Tibial nerve (tissue), 4 donors: ENCODE results near the gene TRIM43. TPM values are rescaled to one million over a fixed set of nuclear protein-coding genes. Genes with fewer than 3 reads are reported as not detected.
"Not testable (repeated sequence)": the region's sequence is repeated elsewhere in the genome, so short reads cannot be mapped to it uniquely, and the experiment has no call there.

Source experiments
- DNase-seq, 2 donors: peaks; one replicate each; pipeline ENCODE4 v3.0.0-alpha.2; 2019; ENCODE audit warnings: low spot score in 2 of 2
- H3K27ac ChIP-seq, 4 donors: fragments of 200-600 bp; sonication (generic) in 3 of 4; one replicate each; pipeline ENCODE4 v1.5.1; 2017 to 2019; ENCODE audit warnings: mild to moderate bottlenecking in 1 of 4
- H3K27me3 ChIP-seq, 2 donors: fragments of 200-600 bp; sonication (generic) in 1 of 2; one replicate each; pipeline versions ENCODE4 v1.5.1 to v1.6.0; 2017 to 2019
- H3K36me3 ChIP-seq, 3 donors: fragments of 200-600 bp; sonication (generic); one replicate each; pipeline ENCODE4 v1.5.1; 2018 to 2019
- H3K4me1 ChIP-seq, 4 donors: fragments of 200-600 bp; sonication (generic) in 3 of 4; one replicate each; pipeline ENCODE4 v1.5.1; 2017 to 2019
- H3K4me3 ChIP-seq, 4 donors: fragments of 200-600 bp; sonication (generic) in 3 of 4; one replicate each; pipeline ENCODE4 v1.5.1; 2017 to 2019; ENCODE audit warnings: mild to moderate bottlenecking in 1 of 4, moderate library complexity in 1 of 4
- H3K9me3 ChIP-seq, 4 donors: fragments of 200-600 bp; sonication (generic) in 3 of 4; one replicate each; pipeline ENCODE4 v1.5.1; 2017 to 2019
- EP300 ChIP-seq, 2 donors: sonication (generic); formaldehyde crosslinking; IDR thresholded peaks; one replicate each; pipeline ENCODE4 v1.6.1; 2017; ENCODE audit warnings: antibody characterized with exemption in 2 of 2, mild to moderate bottlenecking in 1 of 2
- POLR2A ChIP-seq, 2 donors: fragments of 450-650 bp; IDR thresholded peaks; one replicate each; pipeline ENCODE4 v1.6.1; 2017; ENCODE audit warnings: antibody characterized with exemption in 2 of 2, mild to moderate bottlenecking in 2 of 2, moderate library complexity in 2 of 2
- WGBS, 2 donors: methylation state at CpG; one replicate each; pipeline ENCODE4 v1.1.5; 2018; 5-methylcytosine and 5-hydroxymethylcytosine counted together
- total RNA-seq, 4 donors: library from RNA; depleted of rRNA; stranded (reverse); fragments of >200 nt; gene quantifications; one replicate each; pipeline ENCODE4 v1.1.0, GENCODE V29; 2016
- TF ChIP-seq, protein P1 (sequence below), 5 experiments: fragments of 200-600 bp in 3 of 5; fragments of 450-650 bp in 2 of 5; sonication (generic) in 3 of 5; IDR thresholded peaks; one replicate each; pipeline ENCODE4 v1.5.1; 2016 to 2019; ENCODE audit warnings: antibody characterized with exemption in 5 of 5, mild to moderate bottlenecking in 3 of 5, moderate library complexity in 2 of 5

The TRIM43 gene
- total RNA-seq, 4 donors from 2014 or later, result not detected

DNA sequence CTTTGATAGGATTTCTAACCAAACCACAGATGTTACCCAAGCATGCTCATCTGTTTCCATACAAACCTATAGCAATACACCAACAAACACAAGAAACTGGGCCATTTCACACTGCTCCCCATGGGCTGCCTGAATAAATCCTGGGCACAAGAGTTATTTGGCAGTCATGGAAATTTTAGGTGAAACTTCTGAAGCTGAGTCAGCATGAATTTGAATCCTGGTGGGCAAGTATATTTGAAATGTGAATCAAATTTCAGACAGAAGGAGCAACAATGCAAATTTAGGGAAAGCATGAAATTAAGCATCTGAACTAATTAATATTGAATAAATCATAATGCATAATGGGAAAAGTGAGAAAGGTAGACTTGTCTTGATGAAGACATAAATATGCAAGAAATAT, 15.9 kb upstream of the TRIM43 start:
- H3K4me1 ChIP-seq, result no peaks in the 10 kb centered on the region
- no peaks in the 10 kb centered on the region for H3K27me3 ChIP-seq
- no peaks in the 10 kb centered on the region for H3K36me3 ChIP-seq
- no peak overlapping the region for H3K27ac ChIP-seq
- no peak overlapping the region for H3K4me3 ChIP-seq
- no peak for DNase-seq
- TF ChIP-seq EP300 (IDR thresholded peaks at IDR 0.05), result no peak
- TF ChIP-seq, protein P1, sequence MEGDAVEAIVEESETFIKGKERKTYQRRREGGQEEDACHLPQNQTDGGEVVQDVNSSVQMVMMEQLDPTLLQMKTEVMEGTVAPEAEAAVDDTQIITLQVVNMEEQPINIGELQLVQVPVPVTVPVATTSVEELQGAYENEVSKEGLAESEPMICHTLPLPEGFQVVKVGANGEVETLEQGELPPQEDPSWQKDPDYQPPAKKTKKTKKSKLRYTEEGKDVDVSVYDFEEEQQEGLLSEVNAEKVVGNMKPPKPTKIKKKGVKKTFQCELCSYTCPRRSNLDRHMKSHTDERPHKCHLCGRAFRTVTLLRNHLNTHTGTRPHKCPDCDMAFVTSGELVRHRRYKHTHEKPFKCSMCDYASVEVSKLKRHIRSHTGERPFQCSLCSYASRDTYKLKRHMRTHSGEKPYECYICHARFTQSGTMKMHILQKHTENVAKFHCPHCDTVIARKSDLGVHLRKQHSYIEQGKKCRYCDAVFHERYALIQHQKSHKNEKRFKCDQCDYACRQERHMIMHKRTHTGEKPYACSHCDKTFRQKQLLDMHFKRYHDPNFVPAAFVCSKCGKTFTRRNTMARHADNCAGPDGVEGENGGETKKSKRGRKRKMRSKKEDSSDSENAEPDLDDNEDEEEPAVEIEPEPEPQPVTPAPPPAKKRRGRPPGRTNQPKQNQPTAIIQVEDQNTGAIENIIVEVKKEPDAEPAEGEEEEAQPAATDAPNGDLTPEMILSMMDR (IDR thresholded peaks at IDR 0.05), result no peak
- no peaks in the 10 kb centered on the region for H3K9me3 ChIP-seq

DNA sequence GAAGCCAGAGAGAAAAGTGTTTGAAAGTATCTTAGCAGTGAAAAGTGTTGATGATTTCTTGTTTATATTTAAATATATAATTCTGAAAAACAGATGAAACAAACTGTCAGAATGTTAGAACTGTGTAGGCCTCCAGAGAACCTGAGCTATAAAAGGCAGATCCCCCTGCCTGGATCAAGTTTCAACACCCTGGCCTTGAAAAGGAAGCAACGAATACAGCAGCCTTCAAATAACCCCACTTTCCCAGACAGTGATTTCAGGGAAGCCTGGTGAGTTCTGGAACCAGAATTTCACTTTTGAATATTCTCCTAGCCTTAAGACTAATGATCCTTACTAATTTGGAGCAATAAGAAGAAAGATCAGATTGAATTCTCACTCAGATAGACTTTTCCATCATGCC, 13.3 kb upstream of the TRIM43 start:
- no peaks in the 10 kb centered on the region for H3K4me1 ChIP-seq
- H3K27ac ChIP-seq, result no peak overlapping the region
- no peaks in the 10 kb centered on the region for H3K27me3 ChIP-seq
- no peak for DNase-seq
- WGBS, 2 donors, result 22 to 29% methylated on average over 1 of the region's 1 CpG
- no peak for TF ChIP-seq EP300 (IDR thresholded peaks at IDR 0.05)
- TF ChIP-seq, protein P1 (IDR thresholded peaks at IDR 0.05), result no peak
- no peak for TF ChIP-seq POLR2A (IDR thresholded peaks at IDR 0.05)
- H3K9me3 ChIP-seq, result no peaks in the 10 kb centered on the region
- H3K36me3 ChIP-seq, result no peaks in the 10 kb centered on the region
- no peak overlapping the region for H3K4me3 ChIP-seq

- WGBS, 2 donors, result 92 to 93% methylated on average over 4 of the region's 4 CpGs
- H3K9me3 ChIP-seq, H3K4me1 ChIP-seq, H3K36me3 ChIP-seq, H3K27ac ChIP-seq, DNase-seq, H3K4me3 ChIP-seq, H3K27me3 ChIP-seq: not testable (repeated sequence)
These were observed 8.3 kb upstream of the TRIM43 start for GRCh38 chr2:95583545-95583944.

GRCh38 chr2:95584321-95584720, 7.5 kb upstream of the TRIM43 start:
- H3K27ac ChIP-seq, H3K4me3 ChIP-seq, H3K36me3 ChIP-seq, H3K27me3 ChIP-seq, H3K4me1 ChIP-seq, H3K9me3 ChIP-seq, DNase-seq: not testable (repeated sequence)
- 94 to 96% methylated on average over 1 of the region's 1 CpG for WGBS, 2 donors

DNA sequence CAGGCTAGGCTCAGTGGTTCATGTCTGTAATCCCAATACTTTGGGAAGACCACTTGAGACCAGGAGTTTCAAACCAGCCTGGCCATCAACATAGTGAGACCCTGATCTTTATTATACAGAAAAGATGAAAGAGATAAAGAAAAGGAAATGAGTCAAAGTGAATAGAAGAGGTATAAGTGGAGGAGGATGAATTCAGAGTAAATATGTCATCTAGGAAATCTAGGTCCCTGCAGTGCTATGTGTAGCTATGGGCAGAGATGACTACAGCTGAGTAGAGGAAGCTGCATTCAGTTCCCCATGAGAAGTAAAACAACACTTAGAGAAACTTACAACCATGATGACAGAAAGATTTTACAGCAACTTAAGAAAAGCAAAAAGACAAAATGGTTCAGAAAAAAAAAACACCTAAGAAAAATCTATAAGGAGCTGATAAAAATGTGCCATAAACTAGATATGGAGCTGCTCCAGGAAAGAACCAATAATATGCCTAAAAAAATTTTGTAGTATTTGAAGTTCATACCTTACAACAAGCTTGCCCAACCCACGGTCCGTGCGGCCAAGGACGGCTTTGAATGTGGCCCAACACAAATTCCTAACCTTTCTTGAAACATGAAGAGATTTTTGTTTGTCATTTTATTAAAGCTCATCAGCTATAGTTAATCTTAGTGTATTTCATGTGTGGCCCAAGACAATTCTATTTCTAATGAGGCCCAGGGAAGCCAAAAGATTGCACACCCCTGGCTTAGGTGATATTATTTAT, 1.8 kb upstream of the TRIM43 start:
- 88 to 94% methylated on average over 4 of the region's 4 CpGs for WGBS, 2 donors
- H3K4me3 ChIP-seq, H3K27me3 ChIP-seq, DNase-seq, H3K36me3 ChIP-seq, H3K27ac ChIP-seq, H3K4me1 ChIP-seq, H3K9me3 ChIP-seq: not testable (repeated sequence)

DNA sequence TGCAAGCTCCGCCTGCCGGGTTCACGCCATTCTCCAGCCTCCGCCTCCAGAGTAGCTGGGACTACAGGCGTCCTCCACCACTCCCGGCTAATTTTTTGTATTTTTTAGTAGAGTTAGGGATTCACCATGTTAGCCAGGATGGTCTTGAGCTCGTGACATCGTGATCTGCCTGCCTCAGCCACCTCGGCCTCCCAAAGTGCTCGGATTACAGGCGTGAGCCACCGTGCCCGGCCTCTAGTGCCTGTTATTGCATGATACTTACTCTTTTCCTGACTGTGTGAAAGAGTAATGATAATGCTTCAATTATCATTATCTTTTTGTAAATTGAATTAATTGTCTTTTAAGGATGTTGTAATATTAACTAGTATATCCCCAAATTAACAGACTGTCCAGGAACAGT, 1.2 kb downstream of the TRIM43 start:
- not testable (repeated sequence) for H3K27ac ChIP-seq, DNase-seq, H3K4me3 ChIP-seq, H3K36me3 ChIP-seq, H3K9me3 ChIP-seq, H3K4me1 ChIP-seq, H3K27me3 ChIP-seq
- 92% methylated on average over 13 of the region's 13 CpGs for WGBS, 2 donors

GRCh38 chr2:95595012-95595411, 3.2 kb downstream of the TRIM43 start:
- H3K27me3 ChIP-seq, H3K27ac ChIP-seq, H3K36me3 ChIP-seq, H3K4me3 ChIP-seq, H3K9me3 ChIP-seq, H3K4me1 ChIP-seq, DNase-seq: not testable (repeated sequence)
- 29 to 35% methylated on average over 2 of the region's 2 CpGs for WGBS, 2 donors

- not testable (repeated sequence) for H3K9me3 ChIP-seq, H3K4me3 ChIP-seq, DNase-seq, H3K27ac ChIP-seq, H3K36me3 ChIP-seq, H3K27me3 ChIP-seq, H3K4me1 ChIP-seq
- no CpG with 5 or more reads among the region's 4 CpGs for WGBS, 2 donors
These were observed 9.5 kb downstream of the TRIM43 start for GRCh38 chr2:95601301-95601700.

DNA sequence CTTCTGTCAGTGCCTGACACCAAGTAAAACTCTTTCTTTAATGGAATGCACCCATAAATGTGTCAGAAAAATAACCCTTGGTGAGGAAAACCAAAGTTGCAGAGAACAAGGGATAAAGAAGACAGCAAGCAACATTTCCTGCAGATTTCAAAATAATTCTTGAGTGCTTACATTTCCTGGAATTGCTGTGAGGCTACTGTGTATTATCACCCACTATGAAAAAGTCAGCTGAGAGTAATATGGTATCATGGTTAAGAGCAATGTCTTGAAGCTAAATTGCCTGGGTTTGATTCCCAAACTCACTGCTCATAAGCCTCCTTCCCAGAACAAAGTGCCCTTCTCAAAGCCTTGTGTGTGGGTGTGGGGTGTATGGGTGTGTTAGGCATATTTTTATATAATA, 10.3 kb downstream of the TRIM43 start:
- not testable (repeated sequence) for H3K4me1 ChIP-seq, H3K27me3 ChIP-seq, H3K36me3 ChIP-seq, H3K4me3 ChIP-seq, H3K9me3 ChIP-seq, DNase-seq, H3K27ac ChIP-seq

DNA sequence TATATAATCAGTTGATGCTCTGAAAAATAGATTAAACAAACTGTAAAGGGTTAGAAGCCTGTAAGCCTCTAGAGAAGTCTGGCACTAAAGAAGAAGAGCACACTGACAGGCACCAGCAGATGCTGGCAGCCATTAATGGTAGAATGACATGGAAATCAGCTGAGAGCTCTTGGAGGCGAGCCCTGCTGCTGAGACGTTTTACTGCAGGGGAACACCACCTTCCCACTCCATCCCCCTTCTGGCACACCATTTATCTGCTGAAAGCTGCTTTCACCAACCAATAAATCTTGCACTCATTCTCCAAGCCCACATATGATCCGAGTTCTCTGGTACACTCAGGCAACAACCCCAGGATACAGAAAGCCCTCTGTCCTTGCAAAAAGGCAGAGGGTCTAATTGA, 16.6 kb downstream of the TRIM43 start:
- not testable (repeated sequence) for H3K4me1 ChIP-seq, H3K27me3 ChIP-seq, DNase-seq, H3K9me3 ChIP-seq, H3K36me3 ChIP-seq, H3K4me3 ChIP-seq, H3K27ac ChIP-seq
- WGBS, 2 donors, result no CpG with 5 or more reads among the region's 3 CpGs

- H3K27ac ChIP-seq, H3K27me3 ChIP-seq, H3K36me3 ChIP-seq, H3K9me3 ChIP-seq, DNase-seq, H3K4me3 ChIP-seq, H3K4me1 ChIP-seq: not testable (repeated sequence)
- WGBS, 2 donors, result no CpG with 5 or more reads among the region's 2 CpGs
These were observed 18.0 kb downstream of the TRIM43 start for GRCh38 chr2:95609764-95610163.

DNA sequence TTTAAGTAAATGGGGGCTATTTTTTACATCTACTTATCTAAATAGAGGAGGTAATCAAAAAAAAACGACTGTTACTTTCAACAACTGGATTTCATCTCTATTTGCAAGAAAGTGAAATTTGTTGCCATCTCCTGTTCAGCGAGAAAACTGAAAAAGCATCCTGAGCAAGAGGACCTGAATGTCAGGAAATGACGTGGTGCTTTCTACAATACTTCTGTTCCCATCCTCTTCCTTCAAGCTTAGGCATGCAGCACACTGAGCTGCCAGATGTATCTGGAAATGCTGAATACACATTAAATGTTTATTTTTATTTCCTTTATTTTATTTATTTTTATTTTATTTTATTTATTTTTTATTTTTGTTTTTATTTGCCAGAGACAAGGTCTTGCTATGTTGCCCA, 21.2 kb downstream of the TRIM43 start:
- WGBS, 2 donors, result no CpG with 5 or more reads among the region's 3 CpGs
- H3K27me3 ChIP-seq, H3K9me3 ChIP-seq, H3K4me1 ChIP-seq, H3K27ac ChIP-seq, DNase-seq, H3K36me3 ChIP-seq, H3K4me3 ChIP-seq: not testable (repeated sequence)
